Frontal cortex (tissue), 4 donors: ENCODE results near the gene OLA1. TPM values are rescaled to one million over a fixed set of nuclear protein-coding genes. Genes with fewer than 3 reads are reported as not detected.

Experiments used
- DNase-seq, 2 donors: peaks; one replicate each; pipeline ENCODE4 v3.0.0; 2012; ENCODE audit warnings: low spot score in 2 of 2
- FAIRE-seq: peaks from 2 replicates; lab custom pipeline; 2012; peaks lifted over from hg19 to GRCh38; lab: Jason Lieb, UNC
- total RNA-seq: library from RNA; depleted of rRNA; stranded (reverse); fragments of >200 nt; gene quantifications from one replicate; pipeline ENCODE4 v1.2.3, GENCODE V29; 2014
- donor health status: control.
- donor health status: control.
- donor health status: control.

The OLA1 gene
- total RNA-seq, 1 donor from 2014 or later, result 114 TPM

DNA sequence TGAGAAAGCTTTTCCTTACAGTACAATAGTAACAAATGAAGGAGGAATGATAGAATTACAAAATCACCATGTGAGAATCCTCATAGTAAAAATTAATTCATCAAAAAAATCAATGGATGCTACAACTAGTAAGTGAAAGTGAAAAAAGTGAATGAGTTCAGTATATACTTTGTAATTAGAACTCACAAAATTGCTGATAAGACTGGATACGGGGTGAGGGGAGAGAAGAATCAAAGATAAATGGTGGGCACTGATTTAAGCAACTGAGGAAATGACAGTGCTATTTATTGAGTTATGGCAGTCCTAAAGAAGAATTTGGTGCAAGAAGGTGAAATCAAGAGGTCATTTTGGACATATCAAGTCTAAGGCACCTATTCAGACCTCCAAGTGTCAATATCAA is 20.6 kb downstream of the OLA1 start:
- DNase-seq (no peak), FAIRE-seq (no peak)

DNA sequence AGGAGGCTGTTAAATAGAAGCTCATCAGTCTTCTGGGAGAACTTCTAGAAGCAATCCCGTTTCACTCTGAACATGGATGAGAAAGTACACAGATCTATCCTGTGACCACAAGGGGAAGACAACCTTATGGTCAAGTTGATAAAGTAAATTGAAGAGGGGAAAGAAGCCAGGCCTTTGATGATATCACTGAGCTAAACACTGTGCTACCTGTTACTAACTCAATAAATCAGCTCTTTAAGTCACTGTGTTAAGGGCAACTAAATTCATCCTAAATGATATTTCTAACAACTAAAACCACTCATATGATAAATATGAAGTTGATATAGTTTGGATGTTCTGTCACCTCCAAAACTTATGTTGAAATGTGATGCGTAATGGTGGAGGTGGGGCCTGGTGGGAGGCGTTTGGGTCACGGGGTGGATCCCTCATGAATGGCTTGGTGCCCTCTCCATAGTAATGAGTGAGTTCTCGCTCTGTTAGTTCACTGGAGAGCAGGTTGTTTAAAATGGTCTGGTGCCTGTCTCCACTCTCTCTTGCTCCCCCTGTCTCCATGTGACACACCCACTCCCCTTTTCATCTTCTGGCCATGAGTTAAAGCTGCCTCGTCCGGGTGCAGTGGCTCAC is 23.6 kb downstream of the OLA1 start:
- FAIRE-seq, result no peak
- no peak for DNase-seq

DNA sequence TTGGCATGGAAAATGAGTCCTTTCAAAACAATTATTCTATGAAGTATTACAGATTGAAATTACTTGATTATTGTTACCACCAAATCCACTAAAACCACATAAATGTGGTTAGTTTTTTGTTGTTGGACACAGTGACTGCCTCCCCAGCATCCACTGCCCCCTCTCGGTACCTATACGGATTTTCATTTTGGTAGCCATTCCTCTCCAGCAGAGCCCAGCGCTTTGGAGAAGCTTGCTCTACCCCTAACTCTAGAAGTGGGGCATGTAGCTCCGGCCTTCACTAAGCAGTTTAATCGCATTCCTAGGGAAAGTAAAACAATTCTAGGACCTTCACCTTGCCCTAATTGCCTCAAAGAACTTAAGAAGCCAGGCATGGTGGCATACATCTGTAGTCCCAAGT is 24.2 kb downstream of the OLA1 start:
- DNase-seq (no peak), FAIRE-seq (no peak)

DNA sequence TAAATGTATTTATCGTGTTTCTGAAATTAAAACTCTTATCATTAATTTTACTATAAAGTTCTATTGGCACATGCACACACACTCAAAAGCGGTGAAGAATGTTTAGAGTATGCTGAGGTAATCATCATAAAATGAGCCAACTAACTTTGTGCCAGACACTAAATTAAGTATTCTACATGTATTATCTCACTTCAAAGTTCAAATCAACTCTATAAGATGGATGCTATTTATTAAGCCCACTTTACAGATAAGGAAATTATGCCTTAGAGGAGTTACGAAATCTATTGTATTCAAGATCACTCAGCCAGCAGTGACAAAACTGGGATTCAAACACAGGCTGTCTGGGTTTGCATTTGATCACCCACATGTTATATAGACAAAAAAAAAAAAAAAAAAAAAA is 24.9 kb downstream of the OLA1 start:
- DNase-seq (no peak), FAIRE-seq (no peak)

DNA sequence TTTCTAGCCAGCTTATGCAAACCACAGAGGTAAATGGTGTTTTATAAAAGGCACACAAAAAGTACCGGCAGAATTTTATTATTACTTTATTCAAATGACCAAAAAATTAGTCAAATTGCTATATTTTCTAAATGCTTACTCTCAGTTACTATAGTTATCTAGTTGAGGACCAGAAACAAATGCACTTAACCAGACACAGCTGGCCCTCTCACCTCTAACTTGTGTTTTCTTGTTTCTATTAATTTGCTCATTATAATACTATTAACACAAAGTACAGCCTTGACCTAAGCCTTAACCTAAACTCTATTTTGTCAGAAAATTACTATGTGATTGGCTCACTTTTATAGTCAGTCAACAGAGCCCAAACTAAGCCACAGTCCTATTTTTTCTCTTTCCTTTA is 26.2 kb downstream of the OLA1 start:
- FAIRE-seq, result no peak

DNA sequence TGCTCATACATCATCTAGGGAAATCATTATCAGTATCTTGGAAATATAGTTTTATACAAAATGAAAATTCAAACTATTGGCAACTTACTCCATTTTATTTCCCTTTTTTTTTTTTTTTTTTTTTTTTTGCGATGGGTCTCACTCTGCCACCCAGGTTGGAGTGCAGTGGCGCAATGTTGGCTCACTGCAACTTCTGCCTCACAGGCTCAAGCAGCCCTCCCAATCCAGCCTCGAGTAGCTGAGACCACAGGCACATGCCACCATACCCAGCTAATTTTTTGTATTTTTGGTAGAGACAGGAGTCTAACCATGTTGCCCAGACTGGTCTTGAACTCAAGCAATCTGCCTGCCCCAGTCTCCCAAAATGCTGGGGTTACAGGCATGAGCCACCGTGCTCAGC is 29.0 kb downstream of the OLA1 start:
- FAIRE-seq (no peak), DNase-seq (no peak)

More for the DNA sequence above, 26.2 kb downstream of the OLA1 start:
- DNase-seq, result no peak

DNA sequence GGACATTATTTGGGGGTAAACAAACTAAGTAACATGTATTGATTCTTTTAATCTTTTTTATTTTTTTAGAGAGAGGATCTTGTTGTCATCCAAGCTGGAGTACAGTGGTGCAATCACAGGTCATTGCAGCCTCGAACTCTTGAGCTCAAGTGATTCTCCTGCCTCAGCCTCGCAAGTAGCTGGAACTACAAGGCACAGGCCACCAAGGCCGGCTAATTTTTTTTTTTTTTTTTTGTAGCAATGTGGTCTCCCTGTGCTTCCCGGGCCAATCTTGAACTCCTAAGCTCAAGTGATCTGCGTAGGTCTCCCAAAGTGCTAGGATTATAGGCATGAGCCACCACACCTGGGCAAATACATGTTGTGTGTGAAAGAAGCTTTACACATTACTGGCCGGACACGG is 29.6 kb downstream of the OLA1 start:
- DNase-seq, result no peak
- no peak for FAIRE-seq

DNA sequence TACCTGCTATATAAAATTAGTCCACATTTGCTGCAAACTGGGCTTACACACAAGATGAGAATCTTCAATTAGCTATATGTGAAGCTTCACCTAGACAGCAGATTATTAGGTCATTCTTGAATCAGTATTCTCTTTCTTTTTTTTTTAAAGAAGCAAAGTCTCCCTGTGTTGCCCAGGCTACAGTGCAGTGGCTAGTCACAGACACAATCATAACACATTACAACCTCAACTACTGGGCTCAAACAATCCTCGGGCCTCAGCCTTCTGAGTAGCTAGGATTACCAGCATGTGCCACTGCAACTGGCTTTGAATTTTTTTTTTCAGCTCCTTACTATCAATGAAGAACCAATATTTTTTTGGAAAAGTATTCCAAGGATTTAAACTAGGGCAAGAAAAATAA is 30.5 kb downstream of the OLA1 start:
- FAIRE-seq, result no peak

DNA sequence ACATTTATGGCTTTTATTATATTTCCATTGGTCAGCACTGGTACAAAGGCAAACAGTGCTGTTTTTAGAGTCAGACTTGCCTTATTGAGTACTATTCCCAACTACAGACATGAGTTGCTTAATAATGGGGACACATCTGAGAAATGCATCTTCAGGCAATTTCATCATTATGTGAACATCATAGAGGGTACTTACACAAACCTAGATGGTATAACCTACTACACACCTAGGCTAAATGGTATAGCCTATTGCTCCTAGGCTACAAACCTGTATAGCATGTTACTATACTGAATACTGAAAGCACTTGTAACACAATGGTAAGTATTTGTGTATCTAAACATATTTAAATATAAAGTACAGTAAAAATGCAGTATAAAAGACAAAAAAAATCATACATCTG is 36.4 kb downstream of the OLA1 start:
- no peak for DNase-seq
- no peak for FAIRE-seq

More for the DNA sequence above, 30.5 kb downstream of the OLA1 start:
- DNase-seq, result no peak

DNA sequence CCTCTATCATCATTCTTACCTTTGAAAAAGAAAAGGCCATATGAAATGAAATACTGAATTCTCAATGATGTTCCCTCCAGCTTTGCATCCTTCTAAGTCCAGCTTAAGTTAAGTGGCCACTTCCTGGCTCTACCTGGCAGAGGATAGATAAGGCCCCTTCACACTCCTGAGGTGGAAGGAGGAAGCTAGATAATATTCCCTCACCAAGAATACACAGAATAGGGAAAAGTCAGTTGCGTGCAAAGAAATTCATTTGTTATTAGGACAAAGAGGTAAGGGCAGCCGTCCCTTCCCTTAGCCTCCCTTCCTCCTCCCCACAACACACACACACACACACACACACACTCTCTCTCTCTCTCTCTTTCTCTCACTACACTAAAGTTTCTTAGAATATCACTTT is 37.5 kb downstream of the OLA1 start:
- FAIRE-seq (no peak), DNase-seq (no peak)

DNA sequence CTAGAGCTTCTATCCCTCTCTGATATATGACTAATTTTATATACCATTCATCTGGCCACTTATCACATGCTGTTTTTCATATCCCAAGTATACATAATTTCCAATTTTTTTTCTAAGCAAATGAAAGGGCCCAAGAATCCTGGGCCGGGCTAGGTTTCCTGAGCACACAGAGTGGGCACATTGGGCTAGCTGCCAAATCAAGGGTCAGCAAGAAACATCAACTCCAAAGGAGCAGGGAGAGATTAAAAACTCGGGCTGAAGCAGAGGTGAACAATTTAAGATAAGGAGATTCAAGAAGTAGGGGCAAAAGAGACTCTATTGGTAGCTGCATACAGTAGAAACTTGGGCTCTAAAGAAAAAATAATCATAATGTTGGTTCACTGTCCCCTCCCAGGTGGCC is 39.0 kb downstream of the OLA1 start:
- DNase-seq (no peak), FAIRE-seq (no peak)

DNA sequence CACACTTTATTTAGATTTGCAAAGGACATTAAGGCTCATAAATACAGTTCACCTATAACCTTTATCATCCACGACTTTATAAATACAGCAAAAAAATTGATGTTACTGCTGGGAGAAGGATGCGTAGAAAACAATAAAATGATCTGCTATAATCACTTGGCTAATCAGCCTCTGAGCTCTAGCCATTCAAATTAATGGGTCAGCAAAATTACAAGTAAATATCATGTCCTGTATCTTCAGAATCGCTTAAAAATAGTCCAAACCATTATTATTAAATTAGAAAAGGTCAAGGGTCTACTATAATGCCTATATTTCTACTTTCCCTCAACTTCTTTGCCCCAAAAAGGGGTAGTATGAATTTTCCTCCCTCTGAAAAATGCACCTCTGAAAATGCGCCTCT is 40.3 kb downstream of the OLA1 start:
- DNase-seq, result no peak
- FAIRE-seq, result no peak

DNA sequence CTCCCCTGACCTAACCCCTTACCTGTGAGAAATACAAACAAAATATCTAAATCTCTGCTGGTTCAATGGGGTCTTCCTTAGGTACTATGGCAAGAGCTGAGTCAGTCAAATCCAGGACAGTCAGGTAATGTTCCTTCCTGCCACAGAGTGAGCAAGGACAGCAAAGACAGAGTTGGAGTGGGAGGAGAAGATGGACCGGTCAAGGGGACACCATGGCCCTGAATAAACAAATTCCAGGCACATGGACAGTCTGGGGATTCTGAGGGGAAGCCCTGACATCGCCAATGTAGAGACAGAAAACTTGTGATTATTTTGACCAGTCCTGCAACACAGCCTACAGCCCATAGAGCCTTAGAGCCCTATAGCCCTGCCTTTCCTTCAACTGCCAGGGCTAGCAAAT is 42.8 kb downstream of the OLA1 start:
- DNase-seq (no peak), FAIRE-seq (no peak)

DNA sequence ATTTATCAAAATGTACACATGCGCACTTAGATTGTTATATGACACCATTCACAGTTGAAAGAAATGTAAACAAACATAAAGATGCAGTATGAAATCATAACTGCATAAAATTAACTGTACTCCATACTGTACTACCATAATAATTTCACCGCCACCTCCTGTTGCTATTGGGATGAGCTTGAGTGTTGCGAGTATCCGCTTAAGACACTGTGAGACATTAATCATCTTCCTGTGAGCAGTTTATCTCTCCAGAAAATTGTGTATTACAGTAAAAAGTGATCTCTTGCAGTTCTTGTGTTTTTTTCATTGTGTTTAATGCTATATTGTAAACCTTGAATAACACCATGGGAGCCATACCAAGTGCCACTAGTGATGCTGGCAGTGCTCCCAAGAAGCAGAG is 46.1 kb downstream of the OLA1 start:
- FAIRE-seq (no peak), DNase-seq (no peak)

DNA sequence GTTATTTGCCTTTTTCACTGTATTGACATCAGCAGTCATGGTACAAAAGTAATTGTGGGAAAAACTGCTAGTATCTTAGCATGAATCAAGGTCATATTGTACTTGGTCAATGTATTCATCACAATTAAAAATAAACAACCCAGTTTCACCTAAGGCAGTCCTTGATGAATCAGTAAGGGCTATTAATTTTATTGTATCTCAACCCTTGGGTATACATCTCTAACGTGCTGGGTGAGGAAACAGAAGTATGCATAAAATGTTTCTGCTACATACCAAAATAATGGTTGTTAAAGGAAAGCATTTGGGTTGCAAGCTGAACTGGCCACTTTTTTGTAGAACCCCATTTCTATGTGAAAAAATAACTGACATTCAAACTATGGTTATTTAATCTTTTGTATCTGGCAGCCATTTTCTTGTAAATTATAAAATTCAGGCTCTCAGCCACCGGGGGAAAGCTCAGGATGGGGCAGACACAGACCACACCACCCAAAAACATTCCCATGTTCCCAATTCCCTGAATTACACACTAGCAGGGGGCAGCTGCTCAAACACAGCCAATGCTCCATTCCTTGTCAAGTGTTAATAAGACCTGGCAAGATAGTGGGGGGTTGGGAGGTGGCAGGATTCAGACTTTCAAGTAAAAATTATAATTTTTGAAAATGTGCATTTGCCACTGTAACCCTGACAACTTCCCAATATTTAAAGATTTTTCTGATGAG is 49.3 kb downstream of the OLA1 start:
- FAIRE-seq (no peak), DNase-seq (no peak)

DNA sequence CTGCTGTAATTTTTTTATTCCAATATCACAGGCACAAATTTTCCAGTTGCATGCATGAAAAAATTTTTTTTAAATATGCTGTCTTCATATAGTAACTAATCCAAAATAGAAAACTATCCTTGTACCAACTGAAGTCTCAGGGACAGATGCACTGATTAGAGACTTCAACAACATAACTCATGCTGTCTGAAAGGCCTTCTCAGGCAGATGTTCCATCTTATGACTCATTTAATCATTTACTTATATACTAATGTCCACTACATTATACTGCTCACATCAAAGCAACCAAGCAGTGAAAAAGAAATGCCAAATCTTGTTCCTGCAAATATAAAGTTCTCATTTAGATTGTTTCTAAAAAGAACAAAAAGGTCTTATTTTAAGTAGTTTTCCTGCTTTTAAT is 53.1 kb downstream of the OLA1 start:
- no peak for FAIRE-seq
- no peak for DNase-seq

DNA sequence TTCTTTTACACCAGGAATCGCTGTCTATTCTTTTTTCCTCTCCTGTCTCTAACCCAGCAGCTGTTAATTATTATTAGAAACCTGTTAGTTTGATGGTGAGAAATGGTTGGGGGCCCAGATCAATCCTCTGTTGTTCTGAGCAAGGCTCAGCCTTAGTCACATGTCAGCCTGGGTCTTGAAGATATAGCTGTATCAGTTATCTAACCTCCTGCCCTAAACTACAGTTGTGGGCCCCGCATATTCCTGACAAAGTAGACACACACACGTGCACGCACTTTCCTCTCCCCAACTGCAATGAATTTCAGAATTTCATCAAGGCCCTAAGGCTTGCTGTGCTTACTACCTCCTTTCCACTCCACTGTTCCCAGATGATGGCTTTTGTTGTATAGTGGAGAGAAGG is 54.6 kb downstream of the OLA1 start:
- no peak for DNase-seq
- FAIRE-seq, result no peak

DNA sequence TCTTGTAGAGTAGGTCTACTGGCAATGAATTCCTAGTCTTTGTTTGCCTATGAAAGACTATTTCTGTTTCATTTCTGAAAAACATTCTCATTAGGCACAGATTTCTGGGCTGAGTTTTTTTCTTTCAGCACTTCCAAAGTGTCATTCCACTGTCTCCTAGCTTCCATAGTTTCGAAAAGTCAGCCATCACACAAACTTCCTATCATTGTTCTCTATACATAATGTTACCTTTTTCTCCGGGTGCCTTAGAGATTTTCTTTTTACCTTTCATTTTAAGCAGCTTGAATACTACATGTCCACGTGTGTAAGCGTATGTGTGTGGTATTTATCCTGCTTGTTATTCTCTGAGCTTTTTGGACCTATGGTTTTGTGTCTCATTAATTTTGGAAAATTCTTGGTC is 55.7 kb downstream of the OLA1 start:
- DNase-seq (no peak), FAIRE-seq (no peak)

DNA sequence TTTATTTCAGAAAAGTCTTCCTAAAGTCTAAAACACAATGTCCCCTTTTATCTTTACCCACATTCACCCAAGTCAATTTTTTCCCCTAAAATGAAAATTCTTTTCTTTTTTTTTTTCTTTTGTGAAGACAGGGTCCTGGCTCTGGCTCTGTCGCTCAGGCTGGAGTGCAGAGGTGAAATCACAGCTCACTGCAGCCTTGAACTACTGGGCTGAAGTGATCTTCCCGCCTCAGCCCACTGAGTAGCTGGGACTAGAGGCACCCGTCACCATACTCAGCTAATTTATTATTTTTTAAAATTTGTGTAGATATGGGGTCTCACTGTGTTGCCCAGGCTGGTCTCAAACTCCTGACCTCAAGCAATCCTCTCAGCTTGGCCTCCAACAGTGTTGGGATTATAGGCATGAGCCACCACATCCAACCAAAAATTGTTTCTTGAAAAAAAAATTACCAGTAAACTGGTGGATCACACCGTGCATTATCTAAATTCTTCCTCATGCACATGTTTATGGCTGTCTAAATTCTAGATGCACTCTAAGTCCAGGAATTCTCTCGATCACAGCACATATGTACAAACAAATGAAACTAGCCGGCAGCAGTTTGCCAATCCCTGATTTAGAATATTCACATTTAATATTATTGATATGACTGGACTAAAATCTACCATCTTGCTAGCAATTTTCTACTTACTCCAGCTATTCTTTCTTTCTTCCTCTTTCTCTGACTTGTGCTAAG is 56.8 kb downstream of the OLA1 start:
- FAIRE-seq (no peak), DNase-seq (no peak)

DNA sequence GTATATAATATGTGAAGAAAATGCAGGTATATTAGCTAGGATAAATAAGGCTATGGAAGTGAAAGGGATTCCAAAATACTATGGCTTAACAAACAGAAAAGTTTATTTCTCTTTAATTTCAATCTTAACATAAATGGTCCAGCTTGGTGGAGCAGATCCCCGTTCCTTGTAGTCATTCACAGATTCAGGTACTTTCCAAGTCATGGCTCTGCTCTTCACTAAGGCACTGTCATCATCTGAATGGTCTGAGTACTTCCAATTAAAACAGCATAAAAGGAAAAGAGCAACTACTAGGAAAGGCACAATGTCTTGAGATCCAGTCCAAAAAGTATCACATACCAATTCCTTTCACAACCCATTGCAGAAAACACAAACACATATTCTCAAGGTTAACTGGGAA is 63.4 kb downstream of the OLA1 start:
- no peak for FAIRE-seq
- DNase-seq, result no peak

DNA sequence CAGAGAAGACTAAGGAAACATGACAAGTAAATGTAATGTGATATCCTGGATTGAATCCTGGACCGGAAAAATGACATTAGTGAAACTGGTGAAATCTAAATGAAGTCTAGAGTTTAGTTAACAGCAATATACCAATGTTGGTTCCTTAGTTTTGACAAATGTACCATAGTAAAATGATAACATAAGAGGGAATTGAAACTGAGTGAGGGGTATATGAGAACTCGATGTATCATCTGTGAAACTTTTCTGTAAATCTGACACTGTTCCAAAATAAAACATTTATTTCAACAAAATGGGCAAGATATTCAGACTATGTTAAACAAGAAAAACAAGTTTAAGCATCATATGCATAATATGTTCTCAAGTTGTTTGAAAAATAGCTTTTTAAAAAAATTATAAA is 63.8 kb downstream of the OLA1 start:
- FAIRE-seq, result no peak
- DNase-seq, result no peak
